OCI-LY3 (cell line): Measurements from ENCODE around the gene FOXRED1.

Experiments used
- H2AFZ ChIP-seq: fragments of 200-600, 300-600 bp; shearing (Covaris generic); 2 replicates; pipeline ENCODE4 v1.6.0; 2014; ENCODE audit warnings: antibody characterized with exemption, low read depth, low read length
- H3K27ac ChIP-seq: fragments of 200-600, 300-600 bp; sonication (generic); 2 replicates; pipeline ENCODE4 v1.5.1; 2014; ENCODE audit warnings: mild to moderate bottlenecking, low read length, moderate library complexity, mixed read lengths
- H3K27me3 ChIP-seq: fragments of 200-600, 300-600 bp; sonication (generic); 2 replicates; pipeline ENCODE4 v1.6.1; 2014; ENCODE audit warnings: low read depth, low read length, mixed read lengths
- H3K36me3 ChIP-seq: fragments of 200-600, 300-600 bp; sonication (generic); replicated peaks from 2 replicates; pipeline ENCODE3; 2014; ENCODE audit warnings: low read depth, low read length, mixed read lengths
- H3K4me1 ChIP-seq: fragments of 300-600, 200-600 bp; sonication (generic); 2 replicates; pipeline ENCODE4 v1.6.1; 2014; ENCODE audit warnings: low read length, mixed read lengths
- H3K4me2 ChIP-seq: fragments of 200-600, 300-600 bp; sonication (generic); 2 replicates; pipeline ENCODE4 v1.6.1; 2014; ENCODE audit warnings: low read length, mixed read lengths
- H3K4me3 ChIP-seq: fragments of 300-600, 200-600 bp; sonication (generic); 2 replicates; pipeline ENCODE4 v1.5.1; 2014; ENCODE audit warnings: antibody characterized with exemption, mild to moderate bottlenecking, low read length, moderate library complexity
- H3K79me2 ChIP-seq: fragments of 300-600, 200-600 bp; shearing (Covaris generic); 2 replicates; pipeline ENCODE4 v1.6.1; 2014; ENCODE audit warnings: mild to moderate bottlenecking, low read length, mixed read lengths
- H3K9ac ChIP-seq: fragments of 300-600, 200-600 bp; shearing (Covaris generic); 2 replicates; pipeline ENCODE4 v1.6.0; 2014; ENCODE audit warnings: mild to moderate bottlenecking, low read length, moderate library complexity
- H3K9me3 ChIP-seq: fragments of 200-600, 300-600 bp; shearing (Covaris generic); 2 replicates; pipeline ENCODE4 v1.6.1; 2014; ENCODE audit warnings: low read length, mixed read lengths; ENCODE audit not compliant: insufficient read depth
- H4K20me1 ChIP-seq: fragments of 200-600, 300-600 bp; sonication (generic); 2 replicates; pipeline ENCODE4 v1.6.1; 2016; ENCODE audit warnings: low read length, mixed read lengths; ENCODE audit not compliant: insufficient read depth
- CTCF ChIP-seq: fragments of 200-600, 300-600 bp; sonication (generic); IDR thresholded peaks from 2 replicates; pipeline ENCODE4 v1.5.1; 2014; ENCODE audit warnings: antibody characterized with exemption, low read length, low read depth
- EZH2phosphoT487 ChIP-seq: fragments of 200-600 bp; shearing (Covaris generic); IDR thresholded peaks from 2 replicates; pipeline ENCODE4 v1.6.1; 2018; ENCODE audit warnings: antibody characterized with exemption, mixed run types, low read depth

Gene FOXRED1

GRCh38 chr11:126268708-126269579 is at the start of gene FOXRED1, which contains the start of gene SRPRA:
Gene FOXRED1, plus strand, starts transcription at chr11:126269154. Its CDS starts 53 bp downstream, at chr11:126269207.
Gene SRPRA, minus strand, starts transcription at chr11:126268895. Its CDS starts 91 bp downstream, at chr11:126268804.
- Histone ChIP-seq H3K9ac (peak within 1 kb of the TSS; percentile 91), H4K20me1 (no peaks in the 10 kb centered on the region), H3K27ac (peak within 1 kb of the TSS; percentile 56), H3K4me1 (peaks cover 17% of the 10 kb centered on the region), H3K9me3 (no peaks in the 10 kb centered on the region), H3K4me3 (peak within 1 kb of the TSS; percentile 87), H3K79me2 (peaks cover 51% of the 10 kb centered on the region), H3K27me3 (no peaks in the 10 kb centered on the region), H2AFZ (peak within 1 kb of the TSS; percentile 71), H3K4me2 (peak within 1 kb of the TSS; percentile 93), H3K36me3 (peaks cover 49% of the 10 kb centered on the region)
- TF ChIP-seq EZH2phosphoT487 = no peak
- TF ChIP-seq CTCF = no peak

DNA sequence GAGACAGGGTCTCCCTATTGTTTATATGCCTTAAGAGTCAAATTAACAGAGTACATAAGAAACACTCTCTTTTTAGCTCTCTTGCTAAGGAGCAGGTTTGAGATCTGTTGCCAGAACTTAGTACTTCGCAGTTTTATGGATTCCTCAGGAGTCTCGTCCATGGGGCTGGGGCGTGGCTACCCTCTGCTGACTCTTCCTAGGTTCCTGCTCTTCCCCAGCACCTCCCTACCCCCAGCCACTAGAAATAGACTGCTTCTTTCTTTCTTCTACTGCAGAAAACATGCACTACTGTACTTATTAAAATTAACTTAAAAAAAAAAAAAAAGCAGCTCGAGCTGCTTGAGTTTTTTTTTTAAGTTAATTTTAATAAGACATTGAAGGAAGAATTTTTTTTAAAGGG is 49.4 kb upstream of the FOXRED1 start:
- Histone ChIP-seq H3K36me3 (no peaks in the 10 kb centered on the region), H3K9me3 (no peaks in the 10 kb centered on the region), H3K4me2 (no peak overlapping the region), H3K4me1 (no peaks in the 10 kb centered on the region), H3K27me3 (no peaks in the 10 kb centered on the region), H2AFZ (no peak overlapping the region), H3K27ac (no peak overlapping the region), H3K4me3 (no peak overlapping the region), H3K79me2 (peaks cover 60% of the 10 kb centered on the region), H4K20me1 (no peaks in the 10 kb centered on the region), H3K9ac (no peak overlapping the region)
- TF ChIP-seq EZH2phosphoT487 (no peak), CTCF (no peak)

- no peaks in the 10 kb centered on the region for H3K9me3 ChIP-seq
- no peak for TF ChIP-seq EZH2phosphoT487
- no peak for TF ChIP-seq CTCF
- H3K4me1 ChIP-seq = no peaks in the 10 kb centered on the region
- H3K9ac ChIP-seq = no peak overlapping the region
- H3K4me3 ChIP-seq = no peak overlapping the region
- no peak overlapping the region for H3K4me2 ChIP-seq
- H3K79me2 ChIP-seq = peaks cover 24% of the 10 kb centered on the region
- no peaks in the 10 kb centered on the region for H3K36me3 ChIP-seq
- H3K27me3 ChIP-seq = no peaks in the 10 kb centered on the region
- H4K20me1 ChIP-seq = no peaks in the 10 kb centered on the region
- H3K27ac ChIP-seq = no peak overlapping the region
- H2AFZ ChIP-seq = no peak overlapping the region
Measured at GRCh38 chr11:126224647-126225294, 44.2 kb upstream of the FOXRED1 start.

GRCh38 chr11:126225295-126225665 is 43.7 kb upstream of the FOXRED1 start:
- no peaks in the 10 kb centered on the region for H3K36me3 ChIP-seq
- no peaks in the 10 kb centered on the region for H4K20me1 ChIP-seq
- no peaks in the 10 kb centered on the region for H3K4me1 ChIP-seq
- no peak overlapping the region for H3K4me3 ChIP-seq
- H3K4me2 ChIP-seq = no peak overlapping the region
- peaks cover 19% of the 10 kb centered on the region for H3K79me2 ChIP-seq
- H3K9me3 ChIP-seq = no peaks in the 10 kb centered on the region
- H2AFZ ChIP-seq = no peak overlapping the region
- H3K27me3 ChIP-seq = no peaks in the 10 kb centered on the region
- TF ChIP-seq EZH2phosphoT487 (no peak), CTCF (no peak)
- no peak overlapping the region for H3K9ac ChIP-seq
- no peak overlapping the region for H3K27ac ChIP-seq
